ENCODE data around the gene DDX3X. TPM values are rescaled to one million over a fixed set of nuclear protein-coding genes. Genes with fewer than 3 reads are reported as not detected.
A peak's percentile ranks its signal among the peaks of the same experiment; 100 is the strongest.

Gene DDX3X
- total and polyA plus RNA-seq, 9 of the 15 experiments (the other 6 are each of a cell fraction or from before 2014, with no cell fraction given), result 51.3 to 232 (median 138) TPM

DNA sequence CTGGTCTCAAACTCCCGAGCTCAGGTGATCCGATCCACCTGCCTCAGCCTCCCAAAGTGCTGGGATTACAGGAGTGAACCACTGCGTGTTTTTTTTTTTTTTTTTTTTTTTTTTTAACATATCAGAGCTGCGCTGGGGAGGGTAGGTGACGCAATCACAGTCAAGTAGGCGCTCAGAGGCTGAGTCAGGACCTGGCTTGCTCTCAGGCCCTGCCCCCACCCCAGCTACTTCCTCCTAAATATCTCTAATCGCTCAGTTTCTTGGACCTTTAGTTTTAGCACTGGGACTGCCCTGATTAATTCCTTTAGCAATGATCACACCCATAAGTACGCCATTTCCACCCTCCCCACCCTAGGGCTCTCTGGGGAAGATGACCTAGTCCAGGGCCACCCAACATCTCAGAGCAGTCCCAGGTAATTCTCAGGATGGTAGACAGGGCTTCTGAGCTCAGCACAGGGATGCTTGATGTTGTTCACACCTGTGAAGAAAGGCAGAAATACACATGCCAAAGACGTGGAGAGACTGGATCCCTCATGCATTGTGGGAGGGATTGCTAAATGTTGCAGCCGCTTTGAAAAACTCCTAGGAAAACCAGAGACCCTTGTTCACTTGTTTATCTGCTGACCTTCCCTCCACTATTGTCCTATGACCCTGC lies 50.2 kb downstream of the DDX3X start (continued):
- no peak for TF ChIP-seq ZNF140 (CRISPR knock-in tag; IDR thresholded peaks at IDR 0.05)
- TF ChIP-seq, protein P1, sequence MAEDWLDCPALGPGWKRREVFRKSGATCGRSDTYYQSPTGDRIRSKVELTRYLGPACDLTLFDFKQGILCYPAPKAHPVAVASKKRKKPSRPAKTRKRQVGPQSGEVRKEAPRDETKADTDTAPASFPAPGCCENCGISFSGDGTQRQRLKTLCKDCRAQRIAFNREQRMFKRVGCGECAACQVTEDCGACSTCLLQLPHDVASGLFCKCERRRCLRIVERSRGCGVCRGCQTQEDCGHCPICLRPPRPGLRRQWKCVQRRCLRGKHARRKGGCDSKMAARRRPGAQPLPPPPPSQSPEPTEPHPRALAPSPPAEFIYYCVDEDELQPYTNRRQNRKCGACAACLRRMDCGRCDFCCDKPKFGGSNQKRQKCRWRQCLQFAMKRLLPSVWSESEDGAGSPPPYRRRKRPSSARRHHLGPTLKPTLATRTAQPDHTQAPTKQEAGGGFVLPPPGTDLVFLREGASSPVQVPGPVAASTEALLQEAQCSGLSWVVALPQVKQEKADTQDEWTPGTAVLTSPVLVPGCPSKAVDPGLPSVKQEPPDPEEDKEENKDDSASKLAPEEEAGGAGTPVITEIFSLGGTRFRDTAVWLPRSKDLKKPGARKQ (CRISPR knock-in tag; IDR thresholded peaks at IDR 0.05), result no peak
- TF ChIP-seq SMARCE1 (IDR thresholded peaks at IDR 0.05), result peak; percentile 54; the same call in 1 of the 2 replicates
- TF ChIP-seq, protein P2, sequence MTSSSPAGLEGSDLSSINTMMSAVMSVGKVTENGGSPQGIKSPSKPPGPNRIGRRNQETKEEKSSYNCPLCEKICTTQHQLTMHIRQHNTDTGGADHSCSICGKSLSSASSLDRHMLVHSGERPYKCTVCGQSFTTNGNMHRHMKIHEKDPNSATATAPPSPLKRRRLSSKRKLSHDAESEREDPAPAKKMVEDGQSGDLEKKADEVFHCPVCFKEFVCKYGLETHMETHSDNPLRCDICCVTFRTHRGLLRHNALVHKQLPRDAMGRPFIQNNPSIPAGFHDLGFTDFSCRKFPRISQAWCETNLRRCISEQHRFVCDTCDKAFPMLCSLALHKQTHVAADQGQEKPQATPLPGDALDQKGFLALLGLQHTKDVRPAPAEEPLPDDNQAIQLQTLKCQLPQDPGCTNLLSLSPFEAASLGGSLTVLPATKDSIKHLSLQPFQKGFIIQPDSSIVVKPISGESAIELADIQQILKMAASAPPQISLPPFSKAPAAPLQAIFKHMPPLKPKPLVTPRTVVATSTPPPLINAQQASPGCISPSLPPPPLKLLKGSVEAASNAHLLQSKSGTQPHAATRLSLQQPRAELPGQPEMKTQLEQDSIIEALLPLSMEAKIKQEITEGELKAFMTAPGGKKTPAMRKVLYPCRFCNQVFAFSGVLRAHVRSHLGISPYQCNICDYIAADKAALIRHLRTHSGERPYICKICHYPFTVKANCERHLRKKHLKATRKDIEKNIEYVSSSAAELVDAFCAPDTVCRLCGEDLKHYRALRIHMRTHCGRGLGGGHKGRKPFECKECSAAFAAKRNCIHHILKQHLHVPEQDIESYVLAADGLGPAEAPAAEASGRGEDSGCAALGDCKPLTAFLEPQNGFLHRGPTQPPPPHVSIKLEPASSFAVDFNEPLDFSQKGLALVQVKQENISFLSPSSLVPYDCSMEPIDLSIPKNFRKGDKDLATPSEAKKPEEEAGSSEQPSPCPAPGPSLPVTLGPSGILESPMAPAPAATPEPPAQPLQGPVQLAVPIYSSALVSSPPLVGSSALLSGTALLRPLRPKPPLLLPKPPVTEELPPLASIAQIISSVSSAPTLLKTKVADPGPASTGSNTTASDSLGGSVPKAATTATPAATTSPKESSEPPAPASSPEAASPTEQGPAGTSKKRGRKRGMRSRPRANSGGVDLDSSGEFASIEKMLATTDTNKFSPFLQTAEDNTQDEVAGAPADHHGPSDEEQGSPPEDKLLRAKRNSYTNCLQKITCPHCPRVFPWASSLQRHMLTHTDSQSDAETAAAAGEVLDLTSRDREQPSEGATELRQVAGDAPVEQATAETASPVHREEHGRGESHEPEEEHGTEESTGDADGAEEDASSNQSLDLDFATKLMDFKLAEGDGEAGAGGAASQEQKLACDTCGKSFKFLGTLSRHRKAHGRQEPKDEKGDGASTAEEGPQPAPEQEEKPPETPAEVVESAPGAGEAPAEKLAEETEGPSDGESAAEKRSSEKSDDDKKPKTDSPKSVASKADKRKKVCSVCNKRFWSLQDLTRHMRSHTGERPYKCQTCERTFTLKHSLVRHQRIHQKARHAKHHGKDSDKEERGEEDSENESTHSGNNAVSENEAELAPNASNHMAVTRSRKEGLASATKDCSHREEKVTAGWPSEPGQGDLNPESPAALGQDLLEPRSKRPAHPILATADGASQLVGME (CRISPR knock-in tag; IDR thresholded peaks at IDR 0.05), result no peak
- TF ChIP-seq SMARCA4 (IDR thresholded peaks at IDR 0.05), result peak; percentile 54
- no peak for TF ChIP-seq TARDBP (IDR thresholded peaks at IDR 0.05)
- TF ChIP-seq, protein P3, sequence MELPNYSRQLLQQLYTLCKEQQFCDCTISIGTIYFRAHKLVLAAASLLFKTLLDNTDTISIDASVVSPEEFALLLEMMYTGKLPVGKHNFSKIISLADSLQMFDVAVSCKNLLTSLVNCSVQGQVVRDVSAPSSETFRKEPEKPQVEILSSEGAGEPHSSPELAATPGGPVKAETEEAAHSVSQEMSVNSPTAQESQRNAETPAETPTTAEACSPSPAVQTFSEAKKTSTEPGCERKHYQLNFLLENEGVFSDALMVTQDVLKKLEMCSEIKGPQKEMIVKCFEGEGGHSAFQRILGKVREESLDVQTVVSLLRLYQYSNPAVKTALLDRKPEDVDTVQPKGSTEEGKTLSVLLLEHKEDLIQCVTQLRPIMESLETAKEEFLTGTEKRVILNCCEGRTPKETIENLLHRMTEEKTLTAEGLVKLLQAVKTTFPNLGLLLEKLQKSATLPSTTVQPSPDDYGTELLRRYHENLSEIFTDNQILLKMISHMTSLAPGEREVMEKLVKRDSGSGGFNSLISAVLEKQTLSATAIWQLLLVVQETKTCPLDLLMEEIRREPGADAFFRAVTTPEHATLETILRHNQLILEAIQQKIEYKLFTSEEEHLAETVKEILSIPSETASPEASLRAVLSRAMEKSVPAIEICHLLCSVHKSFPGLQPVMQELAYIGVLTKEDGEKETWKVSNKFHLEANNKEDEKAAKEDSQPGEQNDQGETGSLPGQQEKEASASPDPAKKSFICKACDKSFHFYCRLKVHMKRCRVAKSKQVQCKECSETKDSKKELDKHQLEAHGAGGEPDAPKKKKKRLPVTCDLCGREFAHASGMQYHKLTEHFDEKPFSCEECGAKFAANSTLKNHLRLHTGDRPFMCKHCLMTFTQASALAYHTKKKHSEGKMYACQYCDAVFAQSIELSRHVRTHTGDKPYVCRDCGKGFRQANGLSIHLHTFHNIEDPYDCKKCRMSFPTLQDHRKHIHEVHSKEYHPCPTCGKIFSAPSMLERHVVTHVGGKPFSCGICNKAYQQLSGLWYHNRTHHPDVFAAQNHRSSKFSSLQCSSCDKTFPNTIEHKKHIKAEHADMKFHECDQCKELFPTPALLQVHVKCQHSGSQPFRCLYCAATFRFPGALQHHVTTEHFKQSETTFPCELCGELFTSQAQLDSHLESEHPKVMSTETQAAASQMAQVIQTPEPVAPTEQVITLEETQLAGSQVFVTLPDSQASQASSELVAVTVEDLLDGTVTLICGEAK (IDR thresholded peaks at IDR 0.05), result no peak
- TF ChIP-seq, protein P3 (CRISPR knock-in tag; IDR thresholded peaks at IDR 0.05), result no peak
- no peak for TF ChIP-seq RAD51 (IDR thresholded peaks at IDR 0.05; ENCODE audit: borderline replicate concordance, low read depth)
- TF ChIP-seq, protein P4, sequence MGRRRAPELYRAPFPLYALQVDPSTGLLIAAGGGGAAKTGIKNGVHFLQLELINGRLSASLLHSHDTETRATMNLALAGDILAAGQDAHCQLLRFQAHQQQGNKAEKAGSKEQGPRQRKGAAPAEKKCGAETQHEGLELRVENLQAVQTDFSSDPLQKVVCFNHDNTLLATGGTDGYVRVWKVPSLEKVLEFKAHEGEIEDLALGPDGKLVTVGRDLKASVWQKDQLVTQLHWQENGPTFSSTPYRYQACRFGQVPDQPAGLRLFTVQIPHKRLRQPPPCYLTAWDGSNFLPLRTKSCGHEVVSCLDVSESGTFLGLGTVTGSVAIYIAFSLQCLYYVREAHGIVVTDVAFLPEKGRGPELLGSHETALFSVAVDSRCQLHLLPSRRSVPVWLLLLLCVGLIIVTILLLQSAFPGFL (CRISPR knock-in tag; IDR thresholded peaks at IDR 0.05), result no peak
